Nephron (organoid): ENCODE measurements around the gene SLC35E3.
"Not testable (repeated sequence)": the region's sequence is repeated elsewhere in the genome, so short reads cannot be mapped to it uniquely, and the experiment has no call there.

Experiments used
- H3K27ac Mint-ChIP-seq, 3 experiments: 2 replicates each; pipeline ENCODE4 v1.8.0; 2020; ENCODE audit warnings: mixed read lengths in 3 of 3, mild to moderate bottlenecking in 2 of 3, moderate library complexity in 1 of 3
- H3K27me3 Mint-ChIP-seq: 2 replicates; pipeline ENCODE4 v1.8.0; 2021; ENCODE audit warnings: low read depth, mild to moderate bottlenecking, moderate library complexity, mixed read lengths
- H3K36me3 Mint-ChIP-seq: 2 replicates; pipeline ENCODE4 v1.8.0; 2020; ENCODE audit warnings: low read depth, mixed read lengths
- H3K4me1 Mint-ChIP-seq: 2 replicates; pipeline ENCODE4 v1.8.0; 2020; ENCODE audit warnings: mixed read lengths
- H3K4me3 Mint-ChIP-seq, 3 experiments: 2 replicates each; pipeline ENCODE4 v1.8.0; 2020; ENCODE audit warnings: mild to moderate bottlenecking in 3 of 3, mixed read lengths in 3 of 3, moderate library complexity in 2 of 3
- H3K9me3 Mint-ChIP-seq: 2 replicates; pipeline ENCODE4 v1.8.0; 2020; ENCODE audit warnings: mixed read lengths
- TF ChIP-seq, protein P1 (sequence below), 3 experiments: fragments of 200-600 bp; sonication (generic); IDR thresholded peaks; one replicate each; pipeline ENCODE4 v1.5.0; 2021; ENCODE audit warnings: antibody characterized with exemption in 3 of 3; ENCODE audit not compliant: unreplicated experiment in 3 of 3

The SLC35E3 gene

DNA sequence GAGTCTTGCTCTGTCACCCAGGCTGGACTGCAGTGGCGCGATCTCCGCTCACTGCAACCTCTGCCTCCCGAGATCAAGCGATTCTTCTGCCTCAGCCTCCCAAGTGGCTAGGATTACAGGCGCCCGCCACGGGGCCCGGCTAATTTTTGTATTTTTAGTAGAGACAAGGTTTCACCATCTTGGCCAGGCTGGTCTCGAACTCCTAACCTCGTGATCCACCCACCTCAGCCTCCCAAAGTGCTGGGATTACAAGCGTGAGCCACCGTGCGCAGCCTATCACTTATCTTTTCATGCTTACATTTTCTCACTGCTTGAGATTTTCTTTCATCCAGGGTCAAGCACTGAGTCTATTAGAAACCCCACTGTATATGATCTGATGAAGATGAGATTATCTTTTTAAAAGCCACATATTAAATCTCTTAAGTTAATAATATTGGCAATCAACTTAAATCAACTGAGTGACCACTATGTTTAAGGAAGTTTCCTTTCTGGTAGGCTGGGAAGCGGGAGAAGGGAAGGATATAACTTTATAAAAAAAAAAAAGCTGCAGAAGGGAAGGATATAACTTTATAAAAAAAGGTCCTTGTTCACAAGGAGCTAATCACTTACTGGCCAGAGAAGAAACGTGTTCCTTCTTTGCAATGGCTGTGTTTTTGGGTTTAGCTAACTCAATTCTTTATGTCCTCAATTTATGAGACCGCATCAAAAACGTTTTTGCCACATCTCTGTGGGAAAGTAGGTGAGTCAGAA is 60.7 kb downstream of the SLC35E3 start:
- TF ChIP-seq, protein P1, sequence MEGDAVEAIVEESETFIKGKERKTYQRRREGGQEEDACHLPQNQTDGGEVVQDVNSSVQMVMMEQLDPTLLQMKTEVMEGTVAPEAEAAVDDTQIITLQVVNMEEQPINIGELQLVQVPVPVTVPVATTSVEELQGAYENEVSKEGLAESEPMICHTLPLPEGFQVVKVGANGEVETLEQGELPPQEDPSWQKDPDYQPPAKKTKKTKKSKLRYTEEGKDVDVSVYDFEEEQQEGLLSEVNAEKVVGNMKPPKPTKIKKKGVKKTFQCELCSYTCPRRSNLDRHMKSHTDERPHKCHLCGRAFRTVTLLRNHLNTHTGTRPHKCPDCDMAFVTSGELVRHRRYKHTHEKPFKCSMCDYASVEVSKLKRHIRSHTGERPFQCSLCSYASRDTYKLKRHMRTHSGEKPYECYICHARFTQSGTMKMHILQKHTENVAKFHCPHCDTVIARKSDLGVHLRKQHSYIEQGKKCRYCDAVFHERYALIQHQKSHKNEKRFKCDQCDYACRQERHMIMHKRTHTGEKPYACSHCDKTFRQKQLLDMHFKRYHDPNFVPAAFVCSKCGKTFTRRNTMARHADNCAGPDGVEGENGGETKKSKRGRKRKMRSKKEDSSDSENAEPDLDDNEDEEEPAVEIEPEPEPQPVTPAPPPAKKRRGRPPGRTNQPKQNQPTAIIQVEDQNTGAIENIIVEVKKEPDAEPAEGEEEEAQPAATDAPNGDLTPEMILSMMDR (IDR thresholded peaks at IDR 0.05; ENCODE audit: unreplicated experiment in 3 of 3), result no peak
- peak overlapping the region; percentile 96 to 100 (median 100) for H3K4me3 Mint-ChIP-seq
- H3K27ac Mint-ChIP-seq, result peak overlapping the region; percentile 95 to 100 (median 99)
- peaks cover 25% of the 10 kb centered on the region for H3K4me1 Mint-ChIP-seq
- H3K9me3 Mint-ChIP-seq, result no peaks in the 10 kb centered on the region
- peaks cover 21% of the 10 kb centered on the region for H3K36me3 Mint-ChIP-seq
- peaks cover 3% of the 10 kb centered on the region for H3K27me3 Mint-ChIP-seq

DNA sequence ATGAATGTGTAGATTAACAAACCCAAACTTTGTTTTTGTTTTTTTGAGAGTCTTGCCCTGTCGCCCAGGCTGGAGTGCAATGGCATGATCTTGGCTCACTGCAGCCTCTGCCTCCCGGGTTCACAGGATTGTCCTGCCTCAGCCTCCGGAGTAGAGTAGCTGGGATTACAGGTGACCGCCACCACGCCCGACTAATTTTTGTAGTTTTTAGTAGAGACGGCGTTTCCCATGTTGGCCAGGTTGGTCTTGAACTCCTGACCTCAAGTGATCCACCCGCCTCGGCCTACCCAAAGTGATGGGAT is 61.2 kb downstream of the SLC35E3 start:
- H3K4me1 Mint-ChIP-seq, result peaks cover 19% of the 10 kb centered on the region
- not testable (repeated sequence) for H3K9me3 Mint-ChIP-seq, H3K27me3 Mint-ChIP-seq
- H3K4me3 Mint-ChIP-seq, result peak overlapping the region; percentile 96 to 100 (median 100)
- peak overlapping the region; percentile 95 to 100 (median 99) for H3K27ac Mint-ChIP-seq
- H3K36me3 Mint-ChIP-seq, result peaks cover 23% of the 10 kb centered on the region

DNA sequence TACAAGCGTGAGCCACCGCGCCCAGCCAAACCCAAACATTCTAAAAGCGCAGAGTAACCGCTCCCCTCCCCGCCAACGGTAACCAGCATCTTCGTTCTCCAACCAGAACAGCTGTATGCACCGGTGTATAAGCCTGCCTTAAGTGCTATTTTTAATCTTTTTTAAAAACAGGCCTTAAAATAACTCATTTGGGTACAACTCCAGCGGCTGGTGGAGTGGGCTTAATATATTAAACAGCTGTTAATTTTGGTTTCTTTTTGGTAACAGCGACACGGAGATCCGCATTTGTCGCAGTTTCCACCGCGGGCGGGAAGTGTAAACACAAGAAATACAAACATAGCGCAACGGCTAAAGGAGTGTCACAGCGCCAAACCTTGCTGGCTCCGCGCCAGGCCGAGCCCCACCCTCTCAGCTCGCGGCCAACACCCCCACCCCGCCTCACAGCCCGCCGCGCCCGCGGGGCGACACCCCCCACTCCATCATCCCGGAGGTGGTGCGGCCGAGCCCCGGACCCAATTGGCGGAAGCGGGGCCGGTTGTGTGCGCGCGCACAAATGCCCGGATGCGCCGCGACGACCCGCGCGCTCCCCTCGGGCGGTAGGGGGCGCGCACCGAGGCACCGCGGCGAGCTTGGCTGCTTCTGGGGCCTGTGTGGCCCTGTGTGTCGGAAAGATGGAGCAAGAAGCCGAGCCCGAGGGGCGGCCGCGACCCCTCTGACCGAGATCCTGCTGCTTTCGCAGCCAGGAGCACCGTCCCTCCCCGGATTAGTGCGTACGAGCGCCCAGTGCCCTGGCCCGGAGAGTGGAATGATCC is 61.8 kb downstream of the SLC35E3 start, which contains the start of gene MDM2:
Gene MDM2 (plus strand): TSS at position 602 of the 812 bp plus-strand sequence. CDS start 301 bp downstream, outside the sequence.
- peaks cover 25% of the 10 kb centered on the region for H3K36me3 Mint-ChIP-seq
- H3K9me3 Mint-ChIP-seq, result no peaks in the 10 kb centered on the region
- H3K4me3 Mint-ChIP-seq, result peak within 1 kb of the TSS; percentile 96 to 100 (median 100)
- peaks cover 3% of the 10 kb centered on the region for H3K27me3 Mint-ChIP-seq
- TF ChIP-seq, protein P1 (IDR thresholded peaks at IDR 0.05; ENCODE audit: unreplicated experiment in 3 of 3), result peak; percentile 69 to 71 (median 70)
- H3K27ac Mint-ChIP-seq, result peak within 1 kb of the TSS; percentile 99 to 100 (median 100)
- peaks cover 20% of the 10 kb centered on the region for H3K4me1 Mint-ChIP-seq

DNA sequence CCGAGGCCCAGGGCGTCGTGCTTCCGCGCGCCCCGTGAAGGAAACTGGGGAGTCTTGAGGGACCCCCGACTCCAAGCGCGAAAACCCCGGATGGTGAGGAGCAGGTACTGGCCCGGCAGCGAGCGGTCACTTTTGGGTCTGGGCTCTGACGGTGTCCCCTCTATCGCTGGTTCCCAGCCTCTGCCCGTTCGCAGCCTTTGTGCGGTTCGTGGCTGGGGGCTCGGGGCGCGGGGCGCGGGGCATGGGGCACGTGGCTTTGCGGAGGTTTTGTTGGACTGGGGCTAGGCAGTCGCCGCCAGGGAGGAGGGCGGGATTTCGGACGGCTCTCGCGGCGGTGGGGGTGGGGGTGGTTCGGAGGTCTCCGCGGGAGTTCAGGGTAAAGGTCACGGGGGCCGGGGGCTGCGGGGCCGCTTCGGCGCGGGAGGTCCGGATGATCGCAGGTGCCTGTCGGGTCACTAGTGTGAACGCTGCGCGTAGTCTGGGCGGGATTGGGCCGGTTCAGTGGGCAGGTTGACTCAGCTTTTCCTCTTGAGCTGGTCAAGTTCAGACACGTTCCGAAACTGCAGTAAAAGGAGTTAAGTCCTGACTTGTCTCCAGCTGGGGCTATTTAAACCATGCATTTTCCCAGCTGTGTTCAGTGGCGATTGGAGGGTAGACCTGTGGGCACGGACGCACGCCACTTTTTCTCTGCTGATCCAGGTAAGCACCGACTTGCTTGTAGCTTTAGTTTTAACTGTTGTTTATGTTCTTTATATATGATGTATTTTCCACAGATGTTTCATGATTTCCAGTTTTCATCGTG is 62.6 kb downstream of the SLC35E3 start:
- Mint-ChIP-seq H3K27me3 (peaks cover 3% of the 10 kb centered on the region), H3K36me3 (peaks cover 32% of the 10 kb centered on the region), H3K9me3 (no peaks in the 10 kb centered on the region), H3K27ac (peak overlapping the region; percentile 99 to 100 (median 100)), H3K4me1 (peaks cover 27% of the 10 kb centered on the region), H3K4me3 (peak overlapping the region; percentile 96 to 100 (median 100))
- TF ChIP-seq, protein P1 (IDR thresholded peaks at IDR 0.05; ENCODE audit: unreplicated experiment in 3 of 3), result no peak

DNA sequence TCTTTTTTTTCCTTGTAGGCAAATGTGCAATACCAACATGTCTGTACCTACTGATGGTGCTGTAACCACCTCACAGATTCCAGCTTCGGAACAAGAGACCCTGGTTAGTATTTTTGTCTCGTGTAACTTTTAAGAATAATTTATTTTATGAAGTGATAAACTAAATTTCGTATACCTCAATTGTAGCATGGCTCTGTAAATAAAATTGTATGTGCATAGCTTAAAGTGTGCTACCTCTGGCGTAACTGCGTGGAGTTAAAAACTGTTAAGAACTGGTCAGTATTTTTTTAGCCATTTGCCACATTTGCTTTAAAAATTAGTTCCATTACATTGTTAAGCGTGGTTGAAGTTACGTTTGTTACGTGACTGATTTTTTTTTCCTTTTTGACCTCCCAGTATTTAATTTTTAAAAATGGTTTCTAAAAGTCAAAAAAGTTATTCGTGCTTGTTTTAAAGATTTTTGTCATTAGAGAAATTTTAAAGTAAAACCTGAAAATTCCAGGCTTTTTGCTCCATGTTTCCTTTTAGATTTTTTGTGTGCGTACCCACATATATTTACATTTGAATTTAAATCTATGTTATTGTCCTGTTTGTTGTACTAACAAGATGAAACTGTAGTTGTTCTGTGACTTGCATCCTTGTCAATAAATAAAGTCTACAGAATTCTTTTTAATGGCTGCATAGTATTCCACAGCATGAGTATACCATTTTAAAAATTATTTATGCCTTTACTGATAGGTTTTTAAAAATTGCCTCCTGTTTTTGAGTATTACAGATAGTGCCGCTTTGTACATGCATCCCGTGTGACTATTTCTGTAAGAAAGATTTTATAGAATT is 63.4 kb downstream of the SLC35E3 start:
- TF ChIP-seq, protein P1 (IDR thresholded peaks at IDR 0.05; ENCODE audit: unreplicated experiment in 3 of 3), result no peak
- Mint-ChIP-seq H3K4me3 (peak overlapping the region; percentile 96 to 100 (median 100)), H3K9me3 (no peaks in the 10 kb centered on the region), H3K36me3 (peaks cover 35% of the 10 kb centered on the region), H3K4me1 (peaks cover 27% of the 10 kb centered on the region), H3K27me3 (peaks cover 3% of the 10 kb centered on the region), H3K27ac (peak overlapping the region; percentile 99 to 100 (median 100))

DNA sequence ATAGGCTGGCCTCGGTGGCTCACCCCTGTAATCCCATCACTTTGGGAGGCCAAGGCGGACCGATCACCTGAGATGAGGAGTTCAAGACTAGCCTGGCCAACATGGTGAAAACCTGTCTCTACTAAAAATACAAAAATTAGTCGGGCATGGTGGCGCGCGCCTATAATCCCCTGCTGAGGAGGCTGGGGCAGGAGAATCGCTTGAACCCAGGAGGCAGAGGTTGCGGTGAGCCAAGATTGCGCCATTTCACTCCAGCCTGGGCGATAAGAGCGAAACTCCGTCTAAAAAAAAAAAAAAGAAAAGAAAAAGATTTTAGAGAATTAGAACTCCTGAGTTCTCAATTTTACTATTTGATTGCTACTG is 64.0 kb downstream of the SLC35E3 start:
- H3K27me3 Mint-ChIP-seq, H3K9me3 Mint-ChIP-seq: not testable (repeated sequence)
- Mint-ChIP-seq H3K4me1 (peaks cover 27% of the 10 kb centered on the region), H3K4me3 (peak overlapping the region; percentile 96 to 100 (median 100)), H3K36me3 (peaks cover 37% of the 10 kb centered on the region), H3K27ac (peak overlapping the region in 1 of 3 experiments; percentile 35)

DNA sequence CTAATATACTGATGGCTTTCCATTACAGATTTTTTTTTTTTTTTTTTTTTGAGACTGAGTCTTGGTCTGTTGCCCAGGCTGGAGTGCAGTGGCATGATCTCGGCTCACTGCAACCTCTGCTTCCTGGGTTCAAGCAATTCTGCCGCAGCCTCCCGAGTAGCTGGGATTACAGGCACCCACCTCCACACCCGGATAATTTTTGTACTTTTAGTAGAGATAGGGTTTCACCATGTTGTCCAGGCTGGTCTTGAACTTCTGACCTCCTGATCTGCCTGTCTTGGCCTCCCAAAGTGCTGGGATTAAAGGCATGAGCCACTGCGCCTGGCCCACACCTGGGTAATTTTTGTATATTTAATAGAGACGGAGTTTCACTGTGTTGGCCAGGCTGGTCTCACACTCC is 65.6 kb downstream of the SLC35E3 start:
- Mint-ChIP-seq H3K4me1 (peaks cover 21% of the 10 kb centered on the region), H3K36me3 (peaks cover 46% of the 10 kb centered on the region), H3K4me3 (peak overlapping the region; percentile 55 to 83 (median 72))
- not testable (repeated sequence) for H3K9me3 Mint-ChIP-seq, H3K27ac Mint-ChIP-seq, H3K27me3 Mint-ChIP-seq
